ENCODE data around the gene SYS1. TPM values are rescaled to one million over a fixed set of nuclear protein-coding genes. Genes with fewer than 3 reads are reported as not detected.

The SYS1 gene
- total RNA-seq, 1 experiment from 2014 or later: 29.1 TPM

GRCh38 chr20:45372646-45373352, 9.8 kb downstream of the SYS1 start:
- no TSS peak for BruUV-seq (replicated peaks)
- ChIA-PET POLR2A (interaction anchor here (0.6 kb wide), 1 partner anchor 9 kb away, joined by 3 read pairs; no protein-coding TSS in a partner anchor), CTCF (interaction anchor here (1.1 to 3.8 kb wide), 6 partner anchors 10 to 81 kb away, joined by 3 to 47 read pairs (median 7); partner anchors contain the start of gene SYS1)
- intact Hi-C loops (cut with micrococcal nuclease; ENCODE audit: unreplicated experiment) (loop anchor here (2.0 kb wide), 1 partner anchor 64 kb away; no protein-coding TSS in a partner anchor), in situ Hi-C loops (cut with HindIII; ENCODE audit: low pct_unique_long_range_greater_than_20kb, low sequenced_read_pairs) (no loop called here)
- ATAC-seq (no peak), DNase-seq (ENCODE audit: low read depth, low spot score) (no peak)
- Histone ChIP-seq H3K27ac (ENCODE audit: low read length) (no peak overlapping the region; the same call in none of the 2 replicates), H3K36me3 (ENCODE audit: control insufficient read depth, insufficient read depth, low read length) (no peaks in the 10 kb centered on the region; the same call in 1 of the 2 replicates), H3K4me1 (ENCODE audit: control insufficient read depth, insufficient read depth, low read length) (peaks cover 6% of the 10 kb centered on the region; the same call in 1 of the 2 replicates), H3K9me3 (ENCODE audit: control insufficient read depth, insufficient read depth, low read depth, low read length) (no peaks in the 10 kb centered on the region), H3K4me3 (ENCODE audit: low read depth in 2 of 2, low read length in 2 of 2) (peak overlapping the region in 1 of 2 experiments; percentile 75; a peak in 1 of 4 replicates), H3K27me3 (ENCODE audit: control insufficient read depth, insufficient read depth, low read length) (no peaks in the 10 kb centered on the region)
- TF ChIP-seq SIN3A (IDR thresholded peaks at IDR 0.05; ENCODE audit: borderline replicate concordance, insufficient read depth, low read depth, low read length) (no peak), REST (IDR thresholded peaks at IDR 0.05; ENCODE audit: insufficient read depth in 1 of 2, low read depth in 2 of 2, low read length in 1 of 2) (no peak), TCF7L2 (IDR thresholded peaks at IDR 0.05; ENCODE audit: low read depth, low read length) (no peak), CTCF (IDR thresholded peaks at IDR 0.05) (no peak), POLR2AphosphoS5 (IDR thresholded peaks at IDR 0.05; ENCODE audit: low read depth, low read length) (no peak)

- Histone ChIP-seq H3K4me1 (ENCODE audit: control insufficient read depth, insufficient read depth, low read length) (peaks cover 6% of the 10 kb centered on the region; the same call in 1 of the 2 replicates), H3K27ac (ENCODE audit: low read length) (peak overlapping the region; percentile 59; the same call in 1 of the 2 replicates), H3K36me3 (ENCODE audit: control insufficient read depth, insufficient read depth, low read length) (no peaks in the 10 kb centered on the region; the same call in 1 of the 2 replicates), H3K27me3 (ENCODE audit: control insufficient read depth, insufficient read depth, low read length) (no peaks in the 10 kb centered on the region), H3K4me3 (ENCODE audit: low read depth in 2 of 2, low read length in 2 of 2) (peak overlapping the region; percentile 46 to 75), H3K9me3 (ENCODE audit: control insufficient read depth, insufficient read depth, low read depth, low read length) (no peaks in the 10 kb centered on the region)
- intact Hi-C loops (cut with micrococcal nuclease; ENCODE audit: unreplicated experiment): loop anchor here (2.0 kb wide), 1 partner anchor 63 kb away; no protein-coding TSS in a partner anchor
- BruUV-seq (replicated peaks): no TSS peak
- in situ Hi-C loops (cut with HindIII; ENCODE audit: low pct_unique_long_range_greater_than_20kb, low sequenced_read_pairs): no loop called here
- DNase-seq (ENCODE audit: low read depth, low spot score) (peak; percentile 75), ATAC-seq (peak; percentile 94)
- ChIA-PET POLR2A (interaction anchor here (0.5 to 0.9 kb wide), 4 partner anchors 8 to 148 kb away, joined by 3 to 5 read pairs (median 4); partner anchors contain the start of gene SYS1), CTCF (interaction anchor here (0.6 to 3.8 kb wide), 12 partner anchors 11 to 400 kb away, joined by 3 to 47 read pairs (median 4); partner anchors contain the start of genes PIGT and SYS1)
- TF ChIP-seq REST (IDR thresholded peaks at IDR 0.05; ENCODE audit: insufficient read depth in 1 of 2, low read depth in 2 of 2, low read length in 1 of 2) (no peak), CTCF (IDR thresholded peaks at IDR 0.05) (peak; percentile 97), POLR2AphosphoS5 (IDR thresholded peaks at IDR 0.05; ENCODE audit: low read depth, low read length) (peak; percentile 39; the same call in 1 of the 2 replicates)
Measured at GRCh38 chr20:45373353-45374100, 10.6 kb downstream of the SYS1 start.
